HepG2 (cell line): ENCODE data around the gene PSMC3IP. TPM values are rescaled to one million over a fixed set of nuclear protein-coding genes. Genes with fewer than 3 reads are reported as not detected.

ENCODE experiments used
- ATAC-seq: fragments of 200-7000 bp; cut with Tn5 transposase; 3 replicates; pipeline ENCODE4 v1.9.1; 2020; ENCODE audit warnings: mild to moderate bottlenecking, moderate library complexity
- BruUV-seq: library from RNA; stranded (reverse); fragments of 400-500 nt; replicated peaks from 2 replicates; lab custom pipeline; 2021; lab: Mats Ljungman, UMichigan
- CTCF ChIA-PET: fragments of 300-600 bp; formaldehyde crosslinking; extraction: SDS; loops from one replicate; lab custom pipeline; 2021; ENCODE audit warnings: low total read pairs, inconsistent platforms, low intra/inter-chr PET ratio; lab: Yijun Ruan, JAX
- POLR2A ChIA-PET: fragments of 350-600 bp; sonication (Branson Sonifier 250); formaldehyde crosslinking; loops from one replicate; lab custom pipeline; 2020; ENCODE audit warnings: antibody characterized with exemption, inconsistent platforms; lab: Yijun Ruan, JAX
- DNase-seq: peaks from one replicate; pipeline ENCODE4 v3.0.0-alpha.2; 2015; ENCODE audit warnings: low spot score
- FAIRE-seq: peaks from 3 replicates; lab custom pipeline; 2011; peaks lifted over from hg19 to GRCh38; lab: Jason Lieb, UNC
- H2AFZ ChIP-seq: one replicate; pipeline ENCODE4 v1.6.1; 2011; ENCODE audit warnings: low read length, inconsistent platforms
- H3K27ac ChIP-seq: fragments of 300-600 bp; 3 replicates; pipeline ENCODE4 v1.8.0; 2011; ENCODE audit warnings: mixed run types, mild to moderate bottlenecking, mixed read lengths, low read length, inconsistent platforms; ENCODE audit not compliant: insufficient read depth; ENCODE audit errors: extremely low read length
- H3K27me3 ChIP-seq, 2 experiments: fragments of 200-600 bp in 1 of 2; 2 replicates in 1 of 2; 3 replicates in 1 of 2; pipeline versions ENCODE4 v1.6.0 to v1.8.0; 2011; ENCODE audit warnings: low read length in 2 of 2, mild to moderate bottlenecking in 2 of 2, moderate library complexity in 2 of 2, inconsistent platforms in 1 of 2; ENCODE audit not compliant: insufficient read depth in 2 of 2, control insufficient read depth in 1 of 2
- H3K36me3 ChIP-seq, 2 experiments: fragments of 200-600 bp in 1 of 2; replicated peaks in 1 of 2; 2 replicates in 1 of 2; 3 replicates in 1 of 2; pipeline versions ENCODE4 v1.5.1 to v1.8.0; 2011; ENCODE audit warnings: low read length in 2 of 2, inconsistent platforms in 1 of 2; ENCODE audit not compliant: insufficient read depth in 2 of 2, control insufficient read depth in 1 of 2
- H3K4me1 ChIP-seq: 2 replicates; pipeline ENCODE4 v1.5.1; 2012; ENCODE audit warnings: low read length, inconsistent platforms; ENCODE audit not compliant: insufficient read depth
- H3K4me2 ChIP-seq: 2 replicates; pipeline ENCODE4 v1.6.0; 2011; ENCODE audit warnings: low read depth, low read length, inconsistent platforms
- H3K4me3 ChIP-seq, 3 experiments: fragments of 200-600 bp in 1 of 3; sonication (generic), shearing (Covaris generic) in 1 of 3; replicated peaks in 1 of 3; 2 replicates each; pipeline ENCODE4 v1.5.1; 2011 to 2016; ENCODE audit warnings: low read length in 3 of 3, inconsistent platforms in 2 of 3, low read depth in 2 of 3, mild to moderate bottlenecking in 2 of 3, control low read depth in 1 of 3, mixed read lengths in 1 of 3; ENCODE audit not compliant: insufficient read depth in 1 of 3
- H3K79me2 ChIP-seq: one replicate; pipeline ENCODE4 v1.6.1; 2011; ENCODE audit warnings: low read length, inconsistent platforms; ENCODE audit not compliant: insufficient read depth
- H3K9ac ChIP-seq: 2 replicates; pipeline ENCODE4 v1.6.0; 2011; ENCODE audit warnings: mild to moderate bottlenecking, low read depth, low read length, inconsistent platforms; ENCODE audit not compliant: insufficient read depth
- H3K9me3 ChIP-seq: 2 replicates; pipeline ENCODE4 v1.5.1; 2012; ENCODE audit warnings: mild to moderate bottlenecking, low read length
- H4K20me1 ChIP-seq: 2 replicates; pipeline ENCODE4 v1.6.0; 2011; ENCODE audit warnings: inconsistent platforms, mild to moderate bottlenecking, low read length, moderate library complexity; ENCODE audit not compliant: insufficient read depth
- ARNT ChIP-seq: fragments of 450-650 bp; IDR thresholded peaks from 2 replicates; pipeline ENCODE4 v1.6.1; 2017
- ATAD3A ChIP-seq: sonication (generic); formaldehyde crosslinking; IDR thresholded peaks from 2 replicates; pipeline ENCODE4 v1.4.0; 2020; ENCODE audit warnings: missing genetic modification reagents
- BHLHE40 ChIP-seq: IDR thresholded peaks from 2 replicates; pipeline ENCODE4 v1.6.1; 2011; ENCODE audit warnings: low read length, improper control_type of control experiment
- ELF1 ChIP-seq: sonication (generic); formaldehyde crosslinking; IDR thresholded peaks from 2 replicates; pipeline ENCODE4 v1.4.0; 2020; ENCODE audit warnings: missing genetic modification reagents
- ETV5 ChIP-seq: IDR thresholded peaks from 2 replicates; pipeline ENCODE4 v1.6.1; 2018; ENCODE audit warnings: missing biosample characterization, missing genetic modification reagents, inconsistent platforms, borderline replicate concordance
- IKZF4 ChIP-seq: sonication (generic); formaldehyde crosslinking; IDR thresholded peaks from 2 replicates; pipeline ENCODE4 v1.5.1; 2020; ENCODE audit warnings: borderline replicate concordance, mild to moderate bottlenecking, low read depth, missing genetic modification reagents; ENCODE audit errors: not compliant biosample characterization
- NKX3-1 ChIP-seq: sonication (generic); formaldehyde crosslinking; IDR thresholded peaks from 2 replicates; pipeline ENCODE4 v1.5.0; 2020; ENCODE audit warnings: missing genetic modification reagents
- REPIN1 ChIP-seq: sonication (generic); formaldehyde crosslinking; IDR thresholded peaks from 2 replicates; pipeline ENCODE4 v1.8.0; 2022; ENCODE audit warnings: missing genetic modification reagents, low read depth, mild to moderate bottlenecking, borderline replicate concordance
- SKI ChIP-seq: fragments of 450-650 bp; IDR thresholded peaks from one replicate; pipeline ENCODE4 v1.6.1; 2018; ENCODE audit warnings: mild to moderate bottlenecking; ENCODE audit not compliant: partially characterized antibody
- SPEN ChIP-seq: sonication (generic); formaldehyde crosslinking; IDR thresholded peaks from 2 replicates; pipeline ENCODE4 v1.5.1; 2020; ENCODE audit warnings: low read depth, mild to moderate bottlenecking, missing genetic modification reagents
- XRCC5 ChIP-seq: fragments of 200-400 bp; formaldehyde crosslinking; optimal IDR thresholded peaks from 2 replicates; pipeline ENCODE3; 2017; ENCODE audit warnings: mild to moderate bottlenecking, low read length
- ZFP41 ChIP-seq: sonication (generic); formaldehyde crosslinking; IDR thresholded peaks from 2 replicates; pipeline ENCODE4 v1.4.0; 2020; ENCODE audit warnings: mild to moderate bottlenecking, missing genetic modification reagents, borderline replicate concordance
- ZNF138 ChIP-seq: sonication (generic); formaldehyde crosslinking; IDR thresholded peaks from 2 replicates; pipeline ENCODE4 v1.5.0; 2020; ENCODE audit warnings: mild to moderate bottlenecking, low read depth, missing genetic modification reagents
- ZNF432 ChIP-seq: sonication (generic); formaldehyde crosslinking; IDR thresholded peaks from 2 replicates; pipeline ENCODE4 v1.5.0; 2020; ENCODE audit warnings: missing genetic modification reagents, mild to moderate bottlenecking, borderline replicate concordance
- ZNF460 ChIP-seq: sonication (generic); formaldehyde crosslinking; IDR thresholded peaks from 2 replicates; pipeline ENCODE4 v1.5.1; 2020; ENCODE audit warnings: missing genetic modification reagents, mild to moderate bottlenecking, borderline replicate concordance
- WGBS: methylation state at CpG from one replicate; pipeline ENCODE4 v1.1.6; 2017; ENCODE audit warnings: low lambda C conversion rate; 5-methylcytosine and 5-hydroxymethylcytosine counted together
- in situ Hi-C: cut with HindIII; loops from 2 replicates; pipeline ENCODE4 v1.10.0; 2017; ENCODE audit warnings: low pct_unique_long_range_greater_than_20kb; ENCODE audit not compliant: extremely low pct_ligation_motif_present
- intact Hi-C: fragments of 100-400 bp; cut with micrococcal nuclease; formaldehyde crosslinking; loops from one replicate; pipeline ENCODE4 v1.10.0; 2022; ENCODE audit not compliant: unreplicated experiment
- polyA plus RNA-seq, 8 experiments: library from polyadenylated mRNA; depleted of rRNA in 3 of 8; stranded (reverse) in 7 of 8; unstranded in 1 of 8; fragments of >200 nt; fragmentation: Illumina TruSeq in 4 of 8; extraction: Trizol in 4 of 8; gene quantifications; 2 replicates each; pipeline versions ENCODE4 v1.2.1 to v1.2.3, GENCODE V29; 2011 to 2016; ENCODE audit warnings: low read depth in 4 of 8, missing spikeins in 1 of 8, mixed read lengths in 1 of 8; ENCODE audit not compliant: insufficient read depth in 1 of 8
- total RNA-seq, 5 experiments: library from RNA; depleted of rRNA; stranded (reverse); fragments of >200 nt; fragmentation: Illumina TruSeq; extraction: Trizol; gene quantifications; 2 replicates each; pipeline ENCODE4 v1.2.3, GENCODE V29; 2016; ENCODE audit warnings: low read depth in 1 of 5
- TF ChIP-seq, protein P1 (sequence below): IDR thresholded peaks from 2 replicates; pipeline ENCODE4 v1.6.1; 2016; ENCODE audit warnings: missing compliant biosample characterization, missing genetic modification reagents, borderline replicate concordance
- TF ChIP-seq, protein P2 (sequence below): sonication (generic); formaldehyde crosslinking; IDR thresholded peaks from 2 replicates; pipeline ENCODE4 v1.9.0; 2022; ENCODE audit warnings: low read depth, missing genetic modification reagents
- TF ChIP-seq, protein P3 (sequence below): sonication (generic); formaldehyde crosslinking; IDR thresholded peaks from 2 replicates; pipeline ENCODE4 v1.4.0; 2020; ENCODE audit warnings: missing genetic modification reagents, borderline replicate concordance

PSMC3IP gene
- total and polyA plus RNA-seq, 2 of the 13 experiments (the other 11 are each of a cell fraction or from before 2014, with no cell fraction given): 6.5 to 22.4 TPM

DNA sequence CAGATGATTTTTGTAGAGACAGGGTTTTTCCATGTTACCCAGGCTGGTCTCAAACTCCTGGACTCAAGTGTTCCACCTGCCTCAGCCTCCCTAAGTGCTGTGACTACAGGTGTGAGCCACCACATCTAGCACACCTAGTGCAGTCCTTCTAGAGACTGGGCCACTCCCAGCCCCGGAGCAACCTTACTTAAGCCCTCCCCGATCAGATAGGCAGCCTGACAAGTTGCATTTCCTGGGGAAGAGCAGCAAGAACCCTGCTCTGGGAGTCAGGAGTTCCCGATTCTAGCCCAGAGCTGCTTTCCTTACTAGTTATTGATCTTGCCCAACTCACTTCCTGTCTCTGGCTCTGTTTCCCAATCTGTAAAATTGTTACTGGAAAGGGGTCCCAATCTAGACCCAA lies 48.5 kb downstream of the PSMC3IP start:
- H2AFZ ChIP-seq: no peak overlapping the region
- H3K9me3 ChIP-seq: no peaks in the 10 kb centered on the region
- peak overlapping the region; percentile 14; the same call in 1 of the 2 replicates for H3K4me2 ChIP-seq
- ATAC-seq (no peak), FAIRE-seq (no peak), DNase-seq (no peak)
- no peaks in the 10 kb centered on the region for H4K20me1 ChIP-seq
- H3K9ac ChIP-seq: no peak overlapping the region
- in situ Hi-C loops: no loop called here
- H3K27me3 ChIP-seq: no peaks in the 10 kb centered on the region
- BruUV-seq: no TSS peak
- ChIA-PET CTCF (interaction anchor here (1.3 kb wide), 1 partner anchor 207 kb away, joined by 3 read pairs; no protein-coding TSS in a partner anchor), POLR2A (interaction anchor here (0.7 to 5.3 kb wide), 6 partner anchors 9 to 139 kb away, joined by 4 to 67 read pairs (median 26); no protein-coding TSS in a partner anchor)
- peak overlapping the region; percentile 14 for H3K27ac ChIP-seq
- no peak overlapping the region for H3K4me3 ChIP-seq
- intact Hi-C loops: no loop called here
- WGBS: 7% methylated on average over 3 of the region's 3 CpGs
- H3K36me3 ChIP-seq: no peaks in the 10 kb centered on the region
- H3K4me1 ChIP-seq: peaks cover 86% of the 10 kb centered on the region
- no peaks in the 10 kb centered on the region for H3K79me2 ChIP-seq
- TF ChIP-seq ETV5 (0 out of 2 replicates have a peak, but pooled peaks have one; percentile 3), ZNF460 (peak; percentile 66; the same call in 1 of the 2 replicates), BHLHE40 (no peak), ELF1 (CRISPR knock-in tag) (no peak), SPEN (CRISPR knock-in tag) (no peak), SKI (no peak), IKZF4 (CRISPR knock-in tag) (no peak), ZNF138 (CRISPR knock-in tag) (no peak), ARNT (no peak), ZFP41 (CRISPR knock-in tag) (no peak), ZNF432 (CRISPR knock-in tag) (no peak), ATAD3A (CRISPR knock-in tag) (no peak), NKX3-1 (CRISPR knock-in tag) (no peak), REPIN1 (CRISPR knock-in tag) (no peak), XRCC5 (no peak)
- TF ChIP-seq, protein P1, sequence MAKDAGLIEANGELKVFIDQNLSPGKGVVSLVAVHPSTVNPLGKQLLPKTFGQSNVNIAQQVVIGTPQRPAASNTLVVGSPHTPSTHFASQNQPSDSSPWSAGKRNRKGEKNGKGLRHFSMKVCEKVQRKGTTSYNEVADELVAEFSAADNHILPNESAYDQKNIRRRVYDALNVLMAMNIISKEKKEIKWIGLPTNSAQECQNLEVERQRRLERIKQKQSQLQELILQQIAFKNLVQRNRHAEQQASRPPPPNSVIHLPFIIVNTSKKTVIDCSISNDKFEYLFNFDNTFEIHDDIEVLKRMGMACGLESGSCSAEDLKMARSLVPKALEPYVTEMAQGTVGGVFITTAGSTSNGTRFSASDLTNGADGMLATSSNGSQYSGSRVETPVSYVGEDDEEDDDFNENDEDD: no peak
- TF ChIP-seq, protein P2, sequence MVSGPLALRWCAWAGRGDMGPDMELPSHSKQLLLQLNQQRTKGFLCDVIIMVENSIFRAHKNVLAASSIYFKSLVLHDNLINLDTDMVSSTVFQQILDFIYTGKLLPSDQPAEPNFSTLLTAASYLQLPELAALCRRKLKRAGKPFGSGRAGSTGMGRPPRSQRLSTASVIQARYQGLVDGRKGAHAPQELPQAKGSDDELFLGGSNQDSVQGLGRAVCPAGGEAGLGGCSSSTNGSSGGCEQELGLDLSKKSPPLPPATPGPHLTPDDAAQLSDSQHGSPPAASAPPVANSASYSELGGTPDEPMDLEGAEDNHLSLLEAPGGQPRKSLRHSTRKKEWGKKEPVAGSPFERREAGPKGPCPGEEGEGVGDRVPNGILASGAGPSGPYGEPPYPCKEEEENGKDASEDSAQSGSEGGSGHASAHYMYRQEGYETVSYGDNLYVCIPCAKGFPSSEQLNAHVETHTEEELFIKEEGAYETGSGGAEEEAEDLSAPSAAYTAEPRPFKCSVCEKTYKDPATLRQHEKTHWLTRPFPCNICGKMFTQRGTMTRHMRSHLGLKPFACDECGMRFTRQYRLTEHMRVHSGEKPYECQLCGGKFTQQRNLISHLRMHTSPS (CRISPR knock-in tag): 0 out of 2 replicates have a peak, but pooled peaks have one; percentile 7
- TF ChIP-seq, protein P3, sequence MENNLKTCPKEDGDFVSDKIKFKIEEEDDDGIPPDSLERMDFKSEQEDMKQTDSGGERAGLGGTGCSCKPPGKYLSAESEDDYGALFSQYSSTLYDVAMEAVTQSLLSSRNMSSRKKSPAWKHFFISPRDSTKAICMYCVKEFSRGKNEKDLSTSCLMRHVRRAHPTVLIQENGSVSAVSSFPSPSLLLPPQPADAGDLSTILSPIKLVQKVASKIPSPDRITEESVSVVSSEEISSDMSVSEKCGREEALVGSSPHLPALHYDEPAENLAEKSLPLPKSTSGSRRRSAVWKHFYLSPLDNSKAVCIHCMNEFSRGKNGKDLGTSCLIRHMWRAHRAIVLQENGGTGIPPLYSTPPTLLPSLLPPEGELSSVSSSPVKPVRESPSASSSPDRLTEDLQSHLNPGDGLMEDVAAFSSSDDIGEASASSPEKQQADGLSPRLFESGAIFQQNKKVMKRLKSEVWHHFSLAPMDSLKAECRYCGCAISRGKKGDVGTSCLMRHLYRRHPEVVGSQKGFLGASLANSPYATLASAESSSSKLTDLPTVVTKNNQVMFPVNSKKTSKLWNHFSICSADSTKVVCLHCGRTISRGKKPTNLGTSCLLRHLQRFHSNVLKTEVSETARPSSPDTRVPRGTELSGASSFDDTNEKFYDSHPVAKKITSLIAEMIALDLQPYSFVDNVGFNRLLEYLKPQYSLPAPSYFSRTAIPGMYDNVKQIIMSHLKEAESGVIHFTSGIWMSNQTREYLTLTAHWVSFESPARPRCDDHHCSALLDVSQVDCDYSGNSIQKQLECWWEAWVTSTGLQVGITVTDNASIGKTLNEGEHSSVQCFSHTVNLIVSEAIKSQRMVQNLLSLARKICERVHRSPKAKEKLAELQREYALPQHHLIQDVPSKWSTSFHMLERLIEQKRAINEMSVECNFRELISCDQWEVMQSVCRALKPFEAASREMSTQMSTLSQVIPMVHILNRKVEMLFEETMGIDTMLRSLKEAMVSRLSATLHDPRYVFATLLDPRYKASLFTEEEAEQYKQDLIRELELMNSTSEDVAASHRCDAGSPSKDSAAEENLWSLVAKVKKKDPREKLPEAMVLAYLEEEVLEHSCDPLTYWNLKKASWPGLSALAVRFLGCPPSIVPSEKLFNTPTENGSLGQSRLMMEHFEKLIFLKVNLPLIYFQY: no peak
